ENCODE measurements around the gene DNAI1.

The DNAI1 gene

DNA sequence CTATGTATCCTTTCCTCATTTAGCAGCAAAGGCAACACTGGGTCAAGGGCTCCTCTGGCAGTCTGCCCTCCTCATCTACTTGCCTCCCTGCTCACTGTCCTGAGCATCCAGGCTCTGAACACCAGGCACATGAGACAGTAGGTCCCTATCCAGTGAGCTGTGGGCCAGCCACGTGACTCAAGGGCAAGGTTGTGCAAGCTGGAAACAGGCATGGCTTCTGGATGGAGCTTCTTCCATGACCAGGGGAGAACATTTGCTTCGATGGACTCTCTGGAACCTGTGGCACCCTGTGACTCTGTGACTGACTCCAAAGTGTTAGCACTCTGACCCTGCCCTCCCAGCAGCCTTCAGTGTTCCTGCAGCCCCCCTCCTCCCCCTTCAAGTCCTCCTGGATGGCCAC lies 33.0 kb downstream of the DNAI1 start:
- DNase-seq, result no peak

DNA sequence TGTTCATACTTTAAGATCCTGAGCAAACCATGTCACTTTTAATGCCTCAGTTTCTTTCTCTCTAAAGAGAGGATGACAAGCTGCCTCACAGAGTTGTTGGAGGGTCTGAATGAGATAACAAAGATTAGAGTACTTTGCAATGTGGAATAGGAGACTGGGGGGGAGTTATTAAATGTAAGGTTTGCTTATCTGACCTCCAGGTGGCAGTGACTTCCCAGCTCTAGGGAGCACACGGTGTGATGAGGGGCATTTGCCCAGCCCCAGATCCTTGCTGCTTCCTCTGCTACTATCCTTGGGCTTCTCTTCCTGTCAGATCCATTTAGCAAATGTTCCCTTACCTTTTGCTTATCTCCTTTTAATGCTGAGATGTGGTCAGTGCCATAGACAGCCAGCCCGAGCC lies 33.4 kb downstream of the DNAI1 start:
- no peak for DNase-seq

- DNase-seq, result peak; percentile 19
Measured at GRCh38 chr9:34493972-34494535, 35.4 kb downstream of the DNAI1 start.

GRCh38 chr9:34496149-34496712 lies 37.6 kb downstream of the DNAI1 start:
- no peak for DNase-seq

DNA sequence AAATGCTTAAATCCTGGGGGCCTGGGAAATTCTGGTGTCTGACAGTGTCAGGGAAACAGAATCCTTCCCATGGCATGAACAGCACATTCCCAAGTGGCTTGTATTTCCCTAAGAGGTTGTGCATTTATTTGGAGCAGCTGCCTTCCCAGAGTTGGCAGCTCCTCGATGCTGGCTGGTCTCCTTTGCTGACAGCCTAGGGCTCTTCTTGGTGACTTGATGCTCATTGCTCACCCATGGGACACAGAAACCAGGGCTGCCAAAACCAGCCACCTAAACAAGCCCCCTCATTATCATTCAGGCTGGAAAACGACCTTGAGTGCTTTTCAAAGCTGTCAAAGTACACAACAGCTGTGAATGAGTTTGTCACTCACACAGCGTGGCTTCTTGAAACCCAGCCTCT lies 39.9 kb downstream of the DNAI1 start:
- no peak for DNase-seq

GRCh38 chr9:34499076-34499475 lies 40.5 kb downstream of the DNAI1 start:
- DNase-seq, result no peak

DNA sequence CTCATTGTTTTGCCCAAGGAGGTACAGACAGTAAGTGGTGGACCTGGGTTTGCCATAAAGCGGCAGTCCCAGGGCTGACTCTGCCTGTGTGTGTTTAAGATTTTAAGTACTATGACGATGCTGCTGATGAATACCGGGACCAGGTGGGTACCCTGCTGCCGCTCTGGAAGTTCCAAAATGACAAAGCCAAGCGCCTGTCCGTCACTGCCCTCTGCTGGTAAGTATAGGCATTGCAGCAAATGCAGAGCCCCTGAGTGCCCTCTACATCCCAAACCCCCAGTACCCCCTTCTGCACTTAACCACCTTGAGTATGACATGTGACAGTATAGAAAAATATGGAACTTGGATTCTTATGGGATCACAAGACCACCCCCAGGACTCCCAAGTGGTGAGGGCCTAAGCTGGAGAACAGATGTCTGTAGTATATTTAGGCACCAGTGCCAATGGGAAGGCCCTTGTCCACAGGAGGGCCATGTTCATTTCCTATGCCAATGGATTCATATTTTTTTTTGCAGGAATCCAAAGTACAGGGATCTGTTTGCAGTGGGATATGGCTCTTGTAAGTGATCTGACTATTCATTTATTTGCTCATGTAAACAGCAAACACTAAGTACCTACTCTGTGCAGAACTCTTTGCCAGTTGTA lies 42.1 kb downstream of the DNAI1 start:
- DNase-seq, result peak; percentile 72

DNA sequence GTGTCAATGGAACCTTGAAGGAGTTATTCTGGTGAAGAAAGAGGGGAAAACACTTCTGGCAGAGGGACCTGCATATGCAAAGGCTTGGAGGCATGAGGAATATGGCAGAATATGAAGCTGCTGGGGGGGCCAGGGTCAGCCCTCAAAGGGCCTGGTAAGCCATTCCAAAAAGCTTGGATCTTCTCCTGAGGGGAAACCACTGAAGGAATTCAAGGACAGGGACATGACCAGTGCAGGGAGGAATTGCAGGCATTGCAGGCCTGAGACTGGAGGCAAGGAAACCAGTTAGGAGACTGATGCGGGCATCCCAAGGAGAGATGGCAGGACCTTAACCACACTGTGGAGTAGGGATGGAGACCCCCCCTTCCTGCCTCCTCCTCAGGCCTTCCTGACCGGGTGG lies 42.8 kb downstream of the DNAI1 start:
- no peak for DNase-seq

GRCh38 chr9:34501889-34502425 lies 43.4 kb downstream of the DNAI1 start:
- DNase-seq, result no peak

- no peak for DNase-seq
Measured at GRCh38 chr9:34502471-34502870, 43.9 kb downstream of the DNAI1 start.

GRCh38 chr9:34502891-34503290 lies 44.3 kb downstream of the DNAI1 start:
- no peak for DNase-seq

DNA sequence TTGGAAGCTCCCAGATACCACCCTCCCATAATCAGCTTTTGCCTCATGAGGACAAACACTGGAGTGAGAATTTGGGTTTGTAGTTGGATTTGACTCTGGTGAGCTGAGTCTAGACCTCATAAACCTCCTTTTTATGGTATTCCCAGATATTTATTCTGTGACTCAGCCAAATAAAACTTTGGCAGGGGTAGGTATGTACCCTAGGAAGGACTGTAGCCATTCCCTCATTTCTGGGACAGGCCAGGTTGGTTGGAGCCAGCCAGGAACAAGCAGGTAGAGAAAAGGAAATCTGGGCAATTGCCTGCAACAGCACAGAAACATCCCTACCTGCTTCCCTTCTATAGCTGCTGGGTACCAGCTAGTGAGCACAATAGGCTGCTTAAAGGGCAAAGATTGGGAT lies 44.8 kb downstream of the DNAI1 start:
- no peak for DNase-seq

GRCh38 chr9:34505370-34506120 lies 46.9 kb downstream of the DNAI1 start:
- DNase-seq, result no peak

DNA sequence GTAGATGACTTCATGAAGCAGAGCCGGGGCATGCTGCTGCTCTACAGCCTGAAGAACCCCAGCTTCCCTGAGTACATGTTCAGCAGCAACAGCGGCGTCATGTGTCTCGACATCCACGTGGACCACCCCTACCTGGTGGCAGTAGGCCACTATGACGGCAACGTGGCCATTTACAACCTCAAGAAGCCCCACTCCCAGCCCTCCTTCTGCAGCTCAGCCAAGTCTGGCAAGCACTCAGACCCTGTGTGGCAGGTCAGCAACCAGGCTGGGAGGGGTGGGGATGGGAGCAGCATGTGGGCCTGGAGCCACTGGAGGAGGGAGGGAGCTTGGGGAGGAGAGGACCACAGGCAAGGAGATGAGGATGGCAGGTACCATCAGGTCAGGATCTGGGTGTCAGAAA lies 48.0 kb downstream of the DNAI1 start:
- DNase-seq, result no peak

- DNase-seq, result no peak
Measured at GRCh38 chr9:34507556-34507955, 49.0 kb downstream of the DNAI1 start.

- DNase-seq, result no peak
Measured at GRCh38 chr9:34507966-34508365, 49.4 kb downstream of the DNAI1 start.

DNA sequence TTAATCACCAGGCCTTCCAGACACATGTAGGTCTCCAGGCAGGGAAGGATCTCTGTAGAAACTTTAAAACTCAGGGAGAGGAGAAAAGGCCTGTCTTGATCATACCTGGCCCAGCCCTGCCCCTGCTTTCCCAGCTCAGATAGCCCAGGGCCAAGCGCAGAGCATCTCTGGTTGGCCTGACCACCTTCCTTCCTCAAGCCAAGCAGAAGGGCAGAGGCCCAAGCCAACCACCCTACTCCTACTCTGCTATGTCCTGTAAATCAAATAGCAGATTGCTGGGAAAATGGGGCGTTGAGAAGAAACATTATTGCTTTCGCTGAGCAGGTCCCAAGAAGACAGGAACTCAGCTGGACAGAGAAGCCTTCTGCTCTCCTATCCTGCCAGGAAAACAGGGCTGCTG lies 49.9 kb downstream of the DNAI1 start:
- no peak for DNase-seq

DNA sequence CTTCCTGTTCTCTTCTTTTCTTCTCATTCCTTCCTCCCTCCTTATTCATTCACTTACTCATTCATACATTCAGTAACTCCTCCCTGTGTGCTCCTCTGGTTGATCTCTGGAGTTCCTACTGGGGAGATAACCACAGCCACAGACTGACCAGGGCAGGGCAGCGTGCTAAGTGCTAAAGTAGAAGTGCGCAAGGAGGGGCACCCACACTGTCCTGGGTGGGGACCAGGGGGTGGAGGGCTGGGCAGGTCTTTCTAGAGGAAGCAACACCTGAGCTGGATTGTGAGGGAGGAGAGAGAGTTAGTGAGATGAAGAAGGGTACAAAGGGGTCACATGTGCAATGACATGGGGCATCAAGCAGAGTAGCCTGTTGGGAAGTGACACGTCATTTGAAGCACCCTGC lies 50.3 kb downstream of the DNAI1 start:
- no peak for DNase-seq

GRCh38 chr9:34510497-34511468 lies 52.2 kb downstream of the DNAI1 start:
- no peak for DNase-seq

DNA sequence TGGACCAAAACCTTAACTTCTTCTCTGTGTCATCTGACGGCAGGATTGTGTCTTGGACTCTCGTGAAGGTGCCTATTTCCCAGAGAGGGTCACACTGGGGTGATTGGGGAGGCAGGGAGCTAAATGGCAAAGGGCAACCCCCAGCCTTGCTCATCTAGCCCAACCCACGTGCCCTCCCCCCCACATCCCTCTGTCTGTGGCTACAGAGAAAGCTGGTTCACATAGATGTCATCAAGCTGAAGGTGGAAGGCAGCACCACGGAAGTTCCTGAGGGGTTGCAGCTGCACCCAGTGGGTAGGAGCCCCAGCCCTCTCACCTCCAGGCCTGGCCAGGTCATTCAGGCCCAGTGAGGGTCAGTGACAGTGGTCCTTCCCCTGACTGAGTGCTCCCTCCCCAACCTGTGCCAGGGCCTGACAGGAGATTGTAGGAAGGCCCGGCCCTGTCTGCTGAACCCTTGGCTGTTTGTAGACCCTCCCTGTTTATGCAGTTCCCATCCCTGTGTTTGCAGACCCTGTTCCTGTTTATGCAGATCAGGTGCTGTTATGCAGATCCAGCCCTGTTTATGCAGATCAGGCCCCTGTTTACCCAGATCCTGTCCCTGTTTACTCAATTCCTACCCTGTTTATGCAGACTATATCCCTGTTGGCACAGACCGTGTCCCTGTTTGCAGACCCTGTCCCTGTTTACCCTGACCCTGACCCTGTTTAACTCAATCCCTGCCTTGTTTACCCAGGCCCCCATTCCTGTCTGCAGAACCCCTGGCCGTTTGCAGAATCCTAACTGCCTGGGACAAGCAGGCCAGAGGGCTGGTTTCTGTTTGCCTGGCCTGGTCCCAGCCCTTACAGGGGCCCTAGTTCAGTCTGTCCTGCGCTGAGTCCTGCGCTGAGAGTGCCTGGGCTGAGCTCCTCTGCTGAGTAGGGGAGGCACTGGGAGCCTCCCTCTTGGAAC lies 53.8 kb downstream of the DNAI1 start:
- DNase-seq, result no peak

GRCh38 chr9:34513567-34514214 lies 55.1 kb downstream of the DNAI1 start:
- DNase-seq, result no peak

Data from T-helper 9 cell (primary cell).